PFSK-1 (cell line): ENCODE data around the gene CDK16.

Experiments used
- POLR2AphosphoS5 ChIP-seq: IDR thresholded peaks from 2 replicates; pipeline ENCODE4 v1.6.1; 2012; ENCODE audit warnings: low read depth, mild to moderate bottlenecking, control low read depth, low read length, moderate library complexity
- SIN3A ChIP-seq: IDR thresholded peaks from 2 replicates; pipeline ENCODE4 v1.6.1; 2012; ENCODE audit warnings: mild to moderate bottlenecking, low read length, moderate library complexity, borderline replicate concordance; ENCODE audit not compliant: insufficient read depth
- TF ChIP-seq, protein P1 (sequence below), 2 experiments: IDR thresholded peaks; 2 replicates each; pipeline versions ENCODE4 v1.6.1 to v1.8.0; 2011 to 2012; ENCODE audit warnings: low read depth in 2 of 2, low read length in 2 of 2, control low read depth in 1 of 2, inconsistent platforms in 1 of 2, mild to moderate bottlenecking in 1 of 2, moderate library complexity in 1 of 2; ENCODE audit not compliant: insufficient read depth in 1 of 2

- TF ChIP-seq SIN3A (no peak), POLR2AphosphoS5 (no peak)
- TF ChIP-seq, protein P1, sequence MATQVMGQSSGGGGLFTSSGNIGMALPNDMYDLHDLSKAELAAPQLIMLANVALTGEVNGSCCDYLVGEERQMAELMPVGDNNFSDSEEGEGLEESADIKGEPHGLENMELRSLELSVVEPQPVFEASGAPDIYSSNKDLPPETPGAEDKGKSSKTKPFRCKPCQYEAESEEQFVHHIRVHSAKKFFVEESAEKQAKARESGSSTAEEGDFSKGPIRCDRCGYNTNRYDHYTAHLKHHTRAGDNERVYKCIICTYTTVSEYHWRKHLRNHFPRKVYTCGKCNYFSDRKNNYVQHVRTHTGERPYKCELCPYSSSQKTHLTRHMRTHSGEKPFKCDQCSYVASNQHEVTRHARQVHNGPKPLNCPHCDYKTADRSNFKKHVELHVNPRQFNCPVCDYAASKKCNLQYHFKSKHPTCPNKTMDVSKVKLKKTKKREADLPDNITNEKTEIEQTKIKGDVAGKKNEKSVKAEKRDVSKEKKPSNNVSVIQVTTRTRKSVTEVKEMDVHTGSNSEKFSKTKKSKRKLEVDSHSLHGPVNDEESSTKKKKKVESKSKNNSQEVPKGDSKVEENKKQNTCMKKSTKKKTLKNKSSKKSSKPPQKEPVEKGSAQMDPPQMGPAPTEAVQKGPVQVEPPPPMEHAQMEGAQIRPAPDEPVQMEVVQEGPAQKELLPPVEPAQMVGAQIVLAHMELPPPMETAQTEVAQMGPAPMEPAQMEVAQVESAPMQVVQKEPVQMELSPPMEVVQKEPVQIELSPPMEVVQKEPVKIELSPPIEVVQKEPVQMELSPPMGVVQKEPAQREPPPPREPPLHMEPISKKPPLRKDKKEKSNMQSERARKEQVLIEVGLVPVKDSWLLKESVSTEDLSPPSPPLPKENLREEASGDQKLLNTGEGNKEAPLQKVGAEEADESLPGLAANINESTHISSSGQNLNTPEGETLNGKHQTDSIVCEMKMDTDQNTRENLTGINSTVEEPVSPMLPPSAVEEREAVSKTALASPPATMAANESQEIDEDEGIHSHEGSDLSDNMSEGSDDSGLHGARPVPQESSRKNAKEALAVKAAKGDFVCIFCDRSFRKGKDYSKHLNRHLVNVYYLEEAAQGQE (IDR thresholded peaks at IDR 0.05; ENCODE audit: insufficient read depth in 1 of 2, low read depth in 2 of 2, low read length in 2 of 2): no peak
Measured at GRCh38 chrX:47170861-47171692, 47.4 kb upstream of the CDK16 start.
